Small intestine (tissue), 7 donors: ENCODE data around the gene KY. TPM values are rescaled to one million over a fixed set of nuclear protein-coding genes. Genes with fewer than 3 reads are reported as not detected.

Experiments
- DNase-seq, 2 donors: peaks; one replicate each; pipeline versions ENCODE4 v3.0.0 to v3.0.0-alpha.2; 2013
- FAIRE-seq: peaks from 2 replicates; lab custom pipeline; 2012; peaks lifted over from hg19 to GRCh38; lab: Jason Lieb, UNC
- H3K27ac ChIP-seq, 3 donors: one replicate each; pipeline ENCODE4 v1.5.1; 2013; ENCODE audit warnings: low read length in 2 of 3, mild to moderate bottlenecking in 2 of 3, control low read depth in 1 of 3, inconsistent platforms in 1 of 3, low read depth in 1 of 3, moderate library complexity in 1 of 3
- H3K27me3 ChIP-seq, 3 donors: one replicate each; pipeline ENCODE4 v1.6.1; 2013; ENCODE audit warnings: low read length in 3 of 3, inconsistent platforms in 1 of 3; ENCODE audit not compliant: control insufficient read depth in 3 of 3, insufficient read depth in 3 of 3
- H3K36me3 ChIP-seq, 3 donors: one replicate each; pipeline ENCODE4 v1.6.1; 2013; ENCODE audit warnings: low read length in 3 of 3, inconsistent platforms in 1 of 3, low read depth in 1 of 3, mild to moderate bottlenecking in 1 of 3, moderate library complexity in 1 of 3; ENCODE audit not compliant: control insufficient read depth in 3 of 3, insufficient read depth in 2 of 3
- H3K4me1 ChIP-seq, 3 donors: one replicate each; pipeline ENCODE4 v1.6.1; 2013; ENCODE audit warnings: low read length in 2 of 3, inconsistent platforms in 1 of 3, low read depth in 1 of 3, mild to moderate bottlenecking in 1 of 3, moderate library complexity in 1 of 3; ENCODE audit not compliant: control insufficient read depth in 3 of 3, insufficient read depth in 2 of 3
- H3K4me3 ChIP-seq, 3 donors: one replicate each; pipeline ENCODE4 v1.5.1; 2013; ENCODE audit warnings: low read length in 3 of 3, control low read depth in 1 of 3, inconsistent platforms in 1 of 3, low read depth in 1 of 3, mild to moderate bottlenecking in 1 of 3, moderate library complexity in 1 of 3
- H3K9me3 ChIP-seq, 2 donors: one replicate each; pipeline ENCODE4 v1.6.1; 2013; ENCODE audit warnings: low read depth in 1 of 2, low read length in 1 of 2; ENCODE audit not compliant: control insufficient read depth in 2 of 2, insufficient read depth in 1 of 2
- WGBS, 3 donors: extraction: QIAGEN DNeasy Blood & Tissue Kit; methylation state at CpG; one replicate each; pipeline ENCODE4 v1.1.7; 2013; 5-methylcytosine and 5-hydroxymethylcytosine counted together
- polyA plus RNA-seq, 4 donors: library from polyadenylated mRNA; stranded (reverse) in 3 of 4; unstranded in 1 of 4; fragments of 200-250 nt in 3 of 4; fragments of 120-200 nt in 1 of 4; gene quantifications; one replicate each; pipeline versions ENCODE4 v1.2.1 to v1.2.3, GENCODE V29; 2013
- donor health status: healthy with polysubstance abuse.
- donor health status: control.
- donor health status: control.
- donor health status: Bipolar disorder and iron deficiency.
- donor health status: healthy.

Gene KY
- polyA plus RNA-seq, 4 donors: 0.48 to 0.55 TPM; not detected in 2

- DNase-seq: no peak
- Histone ChIP-seq H3K27ac (no peak overlapping the region), H3K9me3 (no peaks in the 10 kb centered on the region), H3K4me1 (no peaks in the 10 kb centered on the region), H3K4me3 (no peak overlapping the region), H3K27me3 (no peaks in the 10 kb centered on the region), H3K36me3 (peaks cover 0 to 2% (median 0%) of the 10 kb centered on the region in 3 donors)
- FAIRE-seq: no peak
- WGBS, 3 donors: 72 to 85% (median 79%) methylated on average over 7 of the region's 7 CpGs
Measured at GRCh38 chr3:134617608-134618477, 33.0 kb downstream of the KY start.

DNA sequence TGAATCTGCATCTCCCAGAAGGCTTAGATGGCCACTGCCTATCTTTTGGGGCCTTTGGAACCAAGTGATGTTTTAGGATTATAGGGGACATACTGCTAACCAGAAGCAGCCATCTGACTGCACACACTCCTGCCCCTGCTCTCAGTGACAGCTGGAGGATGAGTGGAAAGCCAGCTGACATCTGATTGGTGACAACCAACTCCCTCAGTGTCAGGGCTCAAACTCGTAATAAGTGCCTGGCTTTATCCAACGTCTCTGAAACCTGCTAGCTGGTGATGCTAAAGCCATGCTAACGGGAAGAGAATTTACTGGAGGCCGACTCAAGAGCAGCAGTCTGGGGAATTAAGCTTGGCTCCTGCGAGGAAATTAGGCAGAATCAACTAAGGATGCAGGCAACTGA lies 35.1 kb downstream of the KY start:
- Histone ChIP-seq H3K27me3 (no peaks in the 10 kb centered on the region), H3K9me3 (no peaks in the 10 kb centered on the region), H3K4me3 (no peak overlapping the region), H3K27ac (no peak overlapping the region), H3K4me1 (no peaks in the 10 kb centered on the region), H3K36me3 (peaks cover 0 to 2% (median 0%) of the 10 kb centered on the region in 3 donors)
- DNase-seq: no peak
- no peak for FAIRE-seq
- 83 to 86% (median 84%) methylated on average over 5 of the region's 5 CpGs for WGBS, 3 donors

DNA sequence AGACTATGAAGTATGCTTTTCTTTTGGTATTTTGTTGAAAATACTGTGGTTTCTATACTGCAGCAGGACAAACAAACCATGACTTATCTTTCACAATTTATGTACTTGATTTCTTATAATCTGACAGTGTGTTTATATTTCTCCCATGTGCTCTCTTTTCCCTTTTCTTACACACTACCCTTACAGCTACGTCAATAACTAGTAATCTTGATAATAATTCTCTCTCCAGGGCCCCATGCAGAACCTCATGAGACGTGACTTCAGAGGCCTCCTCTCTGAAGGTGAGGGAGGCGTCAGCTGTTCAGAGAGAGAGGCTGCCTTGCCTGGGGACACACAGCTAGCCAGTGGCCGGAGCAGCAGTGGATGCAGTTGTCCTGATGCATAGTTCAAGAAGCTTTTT lies 35.9 kb downstream of the KY start:
- DNase-seq (no peak), FAIRE-seq (no peak)
- no peak overlapping the region for H3K27ac ChIP-seq
- H3K4me3 ChIP-seq: no peak overlapping the region
- H3K9me3 ChIP-seq: no peaks in the 10 kb centered on the region
- no peaks in the 10 kb centered on the region for H3K4me1 ChIP-seq
- H3K36me3 ChIP-seq: peaks cover 0 to 4% (median 0%) of the 10 kb centered on the region in 3 donors
- WGBS, 3 donors: 85% methylated on average over 4 of the region's 4 CpGs
- no peaks in the 10 kb centered on the region for H3K27me3 ChIP-seq

- Histone ChIP-seq H3K4me1 (no peaks in the 10 kb centered on the region), H3K9me3 (no peaks in the 10 kb centered on the region), H3K36me3 (peaks cover 0 to 7% (median 0%) of the 10 kb centered on the region in 3 donors), H3K4me3 (no peak overlapping the region), H3K27ac (no peak overlapping the region), H3K27me3 (no peaks in the 10 kb centered on the region)
- DNase-seq (no peak), FAIRE-seq (no peak)
- 77 to 80% (median 80%) methylated on average over 6 of the region's 6 CpGs for WGBS, 3 donors
Measured at GRCh38 chr3:134613006-134613520, 37.8 kb downstream of the KY start.

DNA sequence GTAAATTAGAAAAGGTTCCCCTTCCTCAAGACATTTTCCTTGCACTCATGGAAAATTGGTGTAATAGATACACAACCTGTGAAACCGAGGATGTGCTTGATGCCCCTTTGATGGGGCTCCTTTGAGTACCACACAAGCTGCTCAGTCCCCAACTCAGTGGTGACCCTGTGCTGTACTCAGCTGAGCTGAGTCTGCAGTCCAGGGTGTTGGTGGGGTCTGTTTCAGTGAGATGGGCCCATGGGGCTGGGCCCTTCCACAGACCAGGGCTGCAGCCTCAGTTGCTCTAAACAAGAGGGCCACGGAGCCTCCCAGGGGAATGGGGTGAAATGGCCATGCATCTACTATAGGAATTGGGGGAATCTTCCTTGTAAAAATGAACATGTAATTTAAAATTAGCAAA lies 39.3 kb downstream of the KY start:
- no peaks in the 10 kb centered on the region for H3K9me3 ChIP-seq
- no peak overlapping the region for H3K27ac ChIP-seq
- FAIRE-seq (no peak), DNase-seq (no peak)
- H3K4me3 ChIP-seq: no peak overlapping the region
- H3K4me1 ChIP-seq: no peaks in the 10 kb centered on the region
- peaks cover 0 to 9% (median 0%) of the 10 kb centered on the region in 3 donors for H3K36me3 ChIP-seq
- WGBS, 3 donors: 68 to 83% (median 71%) methylated on average over 2 of the region's 2 CpGs
- no peaks in the 10 kb centered on the region for H3K27me3 ChIP-seq

GRCh38 chr3:134610432-134611385 lies 40.1 kb downstream of the KY start:
- Histone ChIP-seq H3K4me1 (no peaks in the 10 kb centered on the region), H3K9me3 (no peaks in the 10 kb centered on the region), H3K4me3 (no peak overlapping the region), H3K27ac (no peak overlapping the region), H3K36me3 (peaks cover 0 to 9% (median 0%) of the 10 kb centered on the region in 3 donors), H3K27me3 (no peaks in the 10 kb centered on the region)
- no peak for FAIRE-seq
- 77 to 83% (median 78%) methylated on average over 11 of the region's 11 CpGs for WGBS, 3 donors
- no peak for DNase-seq

GRCh38 chr3:134609821-134610431 lies 40.9 kb downstream of the KY start:
- peaks cover 0 to 10% (median 0%) of the 10 kb centered on the region in 3 donors for H3K36me3 ChIP-seq
- H3K4me3 ChIP-seq: no peak overlapping the region
- H3K9me3 ChIP-seq: no peaks in the 10 kb centered on the region
- H3K27me3 ChIP-seq: no peaks in the 10 kb centered on the region
- FAIRE-seq (no peak), DNase-seq (no peak)
- H3K27ac ChIP-seq: no peak overlapping the region
- WGBS, 3 donors: 70 to 87% (median 78%) methylated on average over 10 of the region's 10 CpGs
- H3K4me1 ChIP-seq: no peaks in the 10 kb centered on the region
